ENCODE measurements around the gene EXOSC10.

EXOSC10 gene

GRCh38 chr1:11099310-11100148, at the start of gene EXOSC10:
EXOSC10 (minus strand) TSS chr1:11099869; CDS start chr1:11099831, 38 bp downstream.
- peak; percentile 95 for DNase-seq

DNA sequence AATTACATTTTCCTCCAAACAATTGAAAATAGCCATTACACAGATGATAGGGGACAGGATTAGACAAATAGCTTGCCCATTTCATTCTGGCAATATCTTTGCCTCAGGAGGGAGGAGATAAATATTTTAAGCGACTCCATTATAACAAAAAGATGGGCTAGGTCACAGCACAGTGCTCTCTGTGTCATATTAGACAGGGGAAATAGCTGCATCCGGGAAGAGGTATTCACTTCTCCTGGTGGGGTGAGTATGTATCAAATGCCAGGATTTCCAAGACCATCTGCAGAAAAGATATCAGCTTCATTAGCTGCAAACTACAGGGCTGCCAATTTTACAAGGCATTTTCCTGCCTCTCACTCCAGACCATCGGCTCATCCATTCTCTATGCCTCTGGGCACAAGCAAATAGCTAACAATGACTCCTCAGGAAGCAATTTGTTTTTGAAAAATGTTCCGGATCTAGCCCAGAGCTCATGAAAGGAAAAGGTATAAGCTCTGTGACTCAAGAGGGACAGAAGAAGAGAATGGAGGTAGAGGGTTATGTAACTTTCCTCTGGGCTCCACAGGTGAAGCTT, 47.6 kb upstream of the EXOSC10 start:
- Histone ChIP-seq H3K27ac (no peak overlapping the region; the same call in 1 of the 2 replicates), H3K36me3 (peaks cover 90% of the 10 kb centered on the region), H3K9me3 (ENCODE audit: severe bottlenecking) (no peaks in the 10 kb centered on the region), H3K4me3 (ENCODE audit: low read depth, low read length) (no peak overlapping the region), H3K27me3 (ENCODE audit: insufficient read depth, low read depth, severe bottlenecking) (no peaks in the 10 kb centered on the region)
- DNase-seq, result no peak
- no peak for TF ChIP-seq CTCF (IDR thresholded peaks at IDR 0.05; ENCODE audit: low read depth, low read length)

More at GRCh38 chr1:11099310-11100148, at the start of gene EXOSC10:
- peak within 1 kb of the TSS; percentile 96 for H3K27ac ChIP-seq
- no peak for TF ChIP-seq CTCF (IDR thresholded peaks at IDR 0.05; ENCODE audit: low read depth, low read length)
- peaks cover 42% of the 10 kb centered on the region for H3K36me3 ChIP-seq
- H3K27me3 ChIP-seq (ENCODE audit: insufficient read depth, low read depth, severe bottlenecking), result no peaks in the 10 kb centered on the region
- peak within 1 kb of the TSS; percentile 86 for H3K4me3 ChIP-seq (ENCODE audit: low read depth, low read length)
- no peaks in the 10 kb centered on the region for H3K9me3 ChIP-seq (ENCODE audit: severe bottlenecking)

DNA sequence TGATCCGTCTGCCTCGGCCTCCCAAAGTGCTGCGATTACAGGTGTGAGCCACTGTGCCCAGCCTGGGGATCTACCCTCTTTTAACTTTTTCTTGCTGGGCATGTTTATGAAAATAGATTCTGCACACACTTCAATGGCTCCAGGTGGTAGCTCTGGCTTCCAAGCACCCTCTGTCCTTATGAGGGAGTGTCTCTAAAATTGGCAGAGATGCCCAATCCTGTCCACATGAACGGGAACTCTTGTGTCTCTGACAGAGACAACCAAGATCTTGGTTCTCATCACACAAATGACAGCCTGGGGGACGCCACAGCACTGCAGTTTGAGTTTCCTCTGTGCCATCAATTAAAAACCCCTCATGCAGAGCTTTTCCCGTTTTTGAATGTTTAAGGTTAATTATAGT, 46.1 kb upstream of the EXOSC10 start:
- TF ChIP-seq CTCF (IDR thresholded peaks at IDR 0.05; ENCODE audit: low read depth, low read length), result no peak
- no peak for DNase-seq
- no peaks in the 10 kb centered on the region for H3K27me3 ChIP-seq (ENCODE audit: insufficient read depth, low read depth, severe bottlenecking)
- H3K27ac ChIP-seq, result no peak overlapping the region
- H3K4me3 ChIP-seq (ENCODE audit: low read depth, low read length), result no peak overlapping the region
- no peaks in the 10 kb centered on the region for H3K9me3 ChIP-seq (ENCODE audit: severe bottlenecking)
- peaks cover 80% of the 10 kb centered on the region for H3K36me3 ChIP-seq

GRCh38 chr1:11144570-11145256, 45.0 kb upstream of the EXOSC10 start:
- Histone ChIP-seq H3K27ac (no peak overlapping the region), H3K27me3 (ENCODE audit: insufficient read depth, low read depth, severe bottlenecking) (no peaks in the 10 kb centered on the region), H3K36me3 (peaks cover 74% of the 10 kb centered on the region), H3K4me3 (ENCODE audit: low read depth, low read length) (no peak overlapping the region), H3K9me3 (ENCODE audit: severe bottlenecking) (no peaks in the 10 kb centered on the region)
- no peak for TF ChIP-seq CTCF (IDR thresholded peaks at IDR 0.05; ENCODE audit: low read depth, low read length)
- no peak for DNase-seq

GRCh38 chr1:11143907-11144306, 44.2 kb upstream of the EXOSC10 start:
- no peaks in the 10 kb centered on the region for H3K27me3 ChIP-seq (ENCODE audit: insufficient read depth, low read depth, severe bottlenecking)
- TF ChIP-seq CTCF (IDR thresholded peaks at IDR 0.05; ENCODE audit: low read depth, low read length), result no peak
- H3K9me3 ChIP-seq (ENCODE audit: severe bottlenecking), result no peaks in the 10 kb centered on the region
- H3K4me3 ChIP-seq (ENCODE audit: low read depth, low read length), result no peak overlapping the region
- peaks cover 74% of the 10 kb centered on the region for H3K36me3 ChIP-seq
- H3K27ac ChIP-seq, result no peak overlapping the region
- no peak for DNase-seq

Measured in WERI-Rb-1 (cell line).